NCI-H2029 treated with DMSO at 0.1 percent for 48 hours (cell line): ENCODE results near the gene RP2.
A peak's percentile ranks its signal among the peaks of the same experiment; 100 is the strongest.

Experiments
- DNase-seq: peaks from one replicate; lab custom pipeline; 2025; lab: John Stamatoyannopoulos, UW

Gene RP2

GRCh38 chrX:46844913-46845312 lies 8.1 kb downstream of the RP2 start:
- no peak for DNase-seq

GRCh38 chrX:46849933-46850332 lies 13.1 kb downstream of the RP2 start:
- DNase-seq: no peak

- DNase-seq: no peak
Observed at GRCh38 chrX:46850771-46851170, 13.9 kb downstream of the RP2 start.

- no peak for DNase-seq
Observed at GRCh38 chrX:46856483-46856882, 19.6 kb downstream of the RP2 start.

GRCh38 chrX:46860557-46860956 lies 23.7 kb downstream of the RP2 start:
- DNase-seq: peak; percentile 56

GRCh38 chrX:46863072-46863471 lies 26.2 kb downstream of the RP2 start:
- no peak for DNase-seq

- no peak for DNase-seq
Observed at GRCh38 chrX:46864606-46865005, 27.8 kb downstream of the RP2 start.

- DNase-seq: no peak
Observed at GRCh38 chrX:46865281-46865680, 28.4 kb downstream of the RP2 start.

- DNase-seq: no peak
Observed at GRCh38 chrX:46866726-46867125, 29.9 kb downstream of the RP2 start.

- DNase-seq: no peak
Observed at GRCh38 chrX:46873746-46874145, 36.9 kb downstream of the RP2 start.

GRCh38 chrX:46876901-46877300 lies 40.1 kb downstream of the RP2 start:
- no peak for DNase-seq

- no peak for DNase-seq
Observed at GRCh38 chrX:46882266-46882665, 45.4 kb downstream of the RP2 start.

- DNase-seq: no peak
Observed at GRCh38 chrX:46884799-46885198, 48.0 kb downstream of the RP2 start.

GRCh38 chrX:46898207-46898606 lies 61.4 kb downstream of the RP2 start:
- DNase-seq: no peak

GRCh38 chrX:46903458-46904242 lies 66.8 kb downstream of the RP2 start:
- DNase-seq: peak; percentile 38

GRCh38 chrX:46904626-46905025 lies 67.8 kb downstream of the RP2 start:
- DNase-seq: no peak

GRCh38 chrX:46910415-46910814 lies 73.6 kb downstream of the RP2 start:
- no peak for DNase-seq

- DNase-seq: peak; percentile 46
Observed at GRCh38 chrX:46912098-46912602, 75.3 kb downstream of the RP2 start, which contains the start of gene JADE3. JADE3 (plus strand) TSS chrX:46912421; CDS start chrX:46984895, 72,474 bp downstream.

GRCh38 chrX:46912603-46913491 lies 76.0 kb downstream of the RP2 start:
- no peak for DNase-seq

- DNase-seq: no peak
Observed at GRCh38 chrX:46913667-46914066, 76.8 kb downstream of the RP2 start.

GRCh38 chrX:46916273-46916672 lies 79.4 kb downstream of the RP2 start:
- no peak for DNase-seq

- DNase-seq: no peak
Observed at GRCh38 chrX:46917622-46918021, 80.8 kb downstream of the RP2 start.

- no peak for DNase-seq
Observed at GRCh38 chrX:46918434-46918833, 81.6 kb downstream of the RP2 start.
